IPS-NIHi11 (cell line): ENCODE results near the gene MAP6.

Experiments used
- DNase-seq: peaks from one replicate; pipeline ENCODE4 v3.0.0; 2012; ENCODE audit warnings: mixed read lengths, low spot score

The MAP6 gene

GRCh38 chr11:75566763-75567279, 102.0 kb downstream of the MAP6 start:
- no peak for DNase-seq

GRCh38 chr11:75565916-75566762, 102.7 kb downstream of the MAP6 start:
- DNase-seq = no peak

- no peak for DNase-seq
Measured at GRCh38 chr11:75565221-75565814, 103.5 kb downstream of the MAP6 start.

GRCh38 chr11:75563978-75564552, 104.8 kb downstream of the MAP6 start:
- peak; percentile 70 for DNase-seq

- no peak for DNase-seq
Measured at GRCh38 chr11:75563501-75563977, 105.3 kb downstream of the MAP6 start.

GRCh38 chr11:75562836-75563484, 105.9 kb downstream of the MAP6 start:
- DNase-seq = peak; percentile 67

GRCh38 chr11:75562048-75562835, 106.6 kb downstream of the MAP6 start, which contains the start of gene SERPINH1:
SERPINH1 (plus strand) TSS chr11:75562253; CDS start chr11:75566350, 4,097 bp downstream.
- peak; percentile 86 for DNase-seq

- no peak for DNase-seq
Measured at GRCh38 chr11:75561426-75562047, 107.3 kb downstream of the MAP6 start.

GRCh38 chr11:75560644-75561043, 108.2 kb downstream of the MAP6 start:
- DNase-seq = no peak

GRCh38 chr11:75558939-75559843, 109.6 kb downstream of the MAP6 start:
- DNase-seq = no peak

- DNase-seq = no peak
Measured at GRCh38 chr11:75557666-75558494, 111.0 kb downstream of the MAP6 start.

GRCh38 chr11:75556275-75556674, 112.6 kb downstream of the MAP6 start:
- no peak for DNase-seq

GRCh38 chr11:75555079-75555811, 113.6 kb downstream of the MAP6 start:
- no peak for DNase-seq

- peak; percentile 81 for DNase-seq
Measured at GRCh38 chr11:75554258-75555022, 114.4 kb downstream of the MAP6 start.

- no peak for DNase-seq
Measured at GRCh38 chr11:75553889-75554257, 115.0 kb downstream of the MAP6 start.

GRCh38 chr11:75553182-75553581, 115.7 kb downstream of the MAP6 start:
- DNase-seq = no peak

GRCh38 chr11:75549370-75549958, 119.4 kb downstream of the MAP6 start:
- DNase-seq = no peak
